Stimulated activated CD4-positive, alpha-beta T cell treated with anti-CD3 and anti-CD28 coated beads, Interleukin-15, amount 100 ng/mL, for 1 hour (primary cell): Measurements from ENCODE around the gene EEF1A1.
"Not testable (repeated sequence)": the region's sequence is repeated elsewhere in the genome, so short reads cannot be mapped to it uniquely, and the experiment has no call there.

Experiments used
- DNase-seq, 2 donors: peaks; one replicate each; pipeline ENCODE4 v3.0.0-alpha.2; 2020; ENCODE audit warnings: low read depth in 1 of 2, low spot score in 1 of 2

EEF1A1 gene

GRCh38 chr6:73506246-73506645 lies 14.6 kb downstream of the EEF1A1 start:
- DNase-seq: no peak

GRCh38 chr6:73505705-73506104 lies 15.1 kb downstream of the EEF1A1 start:
- DNase-seq: not testable (repeated sequence)

GRCh38 chr6:73505142-73505541 lies 15.7 kb downstream of the EEF1A1 start:
- DNase-seq: no peak

GRCh38 chr6:73504160-73504559 lies 16.7 kb downstream of the EEF1A1 start:
- DNase-seq: no peak

GRCh38 chr6:73503027-73503772 lies 17.6 kb downstream of the EEF1A1 start:
- DNase-seq: no peak

- no peak for DNase-seq
Measured at GRCh38 chr6:73497915-73498314, 22.9 kb downstream of the EEF1A1 start.

- DNase-seq: no peak
Measured at GRCh38 chr6:73491377-73491776, 29.5 kb downstream of the EEF1A1 start.

- no peak for DNase-seq
Measured at GRCh38 chr6:73487473-73487872, 33.4 kb downstream of the EEF1A1 start.

GRCh38 chr6:73484438-73484837 lies 36.4 kb downstream of the EEF1A1 start:
- DNase-seq: no peak

- DNase-seq: no peak
Measured at GRCh38 chr6:73481969-73482368, 38.9 kb downstream of the EEF1A1 start.

GRCh38 chr6:73477407-73477806 lies 43.4 kb downstream of the EEF1A1 start:
- no peak for DNase-seq

GRCh38 chr6:73476723-73477122 lies 44.1 kb downstream of the EEF1A1 start:
- no peak for DNase-seq

- no peak for DNase-seq
Measured at GRCh38 chr6:73471686-73472290, 49.0 kb downstream of the EEF1A1 start.
